Dendritic cell treated with granulocyte-macrophage colony-stimulating factor and Interleukin-4, amounts not matched to agents 40 ng/mL and 50 ng/mL, for 4 days (primary cell): ENCODE measurements around the gene SUGCT.
"Not testable (repeated sequence)": the region's sequence is repeated elsewhere in the genome, so short reads cannot be mapped to it uniquely, and the experiment has no call there.

Source experiments
- H3K27ac Mint-ChIP-seq: one replicate; pipeline ENCODE4 v1.8.0; 2022; ENCODE audit warnings: mild to moderate bottlenecking, mixed read lengths
- H3K27me3 Mint-ChIP-seq: one replicate; pipeline ENCODE4 v1.8.0; 2022; ENCODE audit warnings: mild to moderate bottlenecking, mixed read lengths
- H3K36me3 Mint-ChIP-seq: one replicate; pipeline ENCODE4 v1.8.0; 2022; ENCODE audit warnings: low read depth, mixed read lengths
- H3K4me1 Mint-ChIP-seq: one replicate; pipeline ENCODE4 v1.8.0; 2022; ENCODE audit warnings: low read depth, mixed read lengths
- H3K4me3 Mint-ChIP-seq: one replicate; pipeline ENCODE4 v1.8.0; 2022; ENCODE audit warnings: mild to moderate bottlenecking, moderate library complexity, mixed read lengths
- H3K9me3 Mint-ChIP-seq: one replicate; pipeline ENCODE4 v1.8.0; 2022; ENCODE audit warnings: mixed read lengths
- intact Hi-C: fragments of 100-400 bp; cut with micrococcal nuclease; formaldehyde crosslinking; loops from one replicate; pipeline ENCODE4 v1.15.0; 2022

The SUGCT gene

GRCh38 chr7:40231796-40232195, 97.0 kb downstream of the SUGCT start:
- Mint-ChIP-seq H3K36me3 (no peaks in the 10 kb centered on the region), H3K27ac (no peak overlapping the region), H3K4me3 (no peak overlapping the region), H3K27me3 (no peaks in the 10 kb centered on the region), H3K4me1 (peaks cover 13% of the 10 kb centered on the region), H3K9me3 (no peaks in the 10 kb centered on the region)
- intact Hi-C loops, result loop anchor here (2.0 to 10.0 kb wide), 2 partner anchors 373 to 1463 kb away; no protein-coding TSS in a partner anchor

GRCh38 chr7:40232242-40232893, 97.6 kb downstream of the SUGCT start:
- H3K4me1 Mint-ChIP-seq, result peaks cover 13% of the 10 kb centered on the region

GRCh38 chr7:40234046-40234445, 99.2 kb downstream of the SUGCT start:
- Mint-ChIP-seq H3K4me3 (no peak overlapping the region), H3K27me3 (no peaks in the 10 kb centered on the region), H3K36me3 (no peaks in the 10 kb centered on the region), H3K4me1 (peaks cover 13% of the 10 kb centered on the region), H3K27ac (no peak overlapping the region), H3K9me3 (no peaks in the 10 kb centered on the region)
- intact Hi-C loops, result loop anchor here (10.0 kb wide), 1 partner anchor 1461 kb away; no protein-coding TSS in a partner anchor

More at GRCh38 chr7:40232242-40232893, 97.6 kb downstream of the SUGCT start:
- H3K36me3 Mint-ChIP-seq, result no peaks in the 10 kb centered on the region
- intact Hi-C loops, result loop anchor here (2.0 to 10.0 kb wide), 2 partner anchors 372 to 1462 kb away; no protein-coding TSS in a partner anchor
- no peaks in the 10 kb centered on the region for H3K27me3 Mint-ChIP-seq
- no peak overlapping the region for H3K27ac Mint-ChIP-seq
- H3K4me3 Mint-ChIP-seq, result no peak overlapping the region
- no peaks in the 10 kb centered on the region for H3K9me3 Mint-ChIP-seq

GRCh38 chr7:40234666-40235065, 99.9 kb downstream of the SUGCT start:
- Mint-ChIP-seq H3K4me1 (peaks cover 13% of the 10 kb centered on the region), H3K27me3 (no peaks in the 10 kb centered on the region), H3K27ac (no peak overlapping the region), H3K4me3 (no peak overlapping the region), H3K36me3 (no peaks in the 10 kb centered on the region), H3K9me3 (no peaks in the 10 kb centered on the region)
- intact Hi-C loops, result loop anchor here (5.0 to 10.0 kb wide), 2 partner anchors 83 to 1460 kb away; no protein-coding TSS in a partner anchor

- no peaks in the 10 kb centered on the region for H3K9me3 Mint-ChIP-seq
- H3K36me3 Mint-ChIP-seq, result no peaks in the 10 kb centered on the region
- H3K4me1 Mint-ChIP-seq, result no peaks in the 10 kb centered on the region
- no peak overlapping the region for H3K27ac Mint-ChIP-seq
- no peak overlapping the region for H3K4me3 Mint-ChIP-seq
- intact Hi-C loops, result loop anchor here (5.0 to 10.0 kb wide), 2 partner anchors 80 to 1457 kb away; no protein-coding TSS in a partner anchor
- no peaks in the 10 kb centered on the region for H3K27me3 Mint-ChIP-seq
These were observed 102.9 kb downstream of the SUGCT start for GRCh38 chr7:40237731-40238130.

- H3K4me3 Mint-ChIP-seq, result no peak overlapping the region
- intact Hi-C loops, result loop anchor here (5.0 to 10.0 kb wide), 2 partner anchors 77 to 1455 kb away; no protein-coding TSS in a partner anchor
These were observed 105.0 kb downstream of the SUGCT start for GRCh38 chr7:40239755-40240303.

GRCh38 chr7:40243076-40243475, 108.3 kb downstream of the SUGCT start:
- Mint-ChIP-seq H3K27ac (no peak overlapping the region), H3K4me3 (no peak overlapping the region)

More at GRCh38 chr7:40239755-40240303, 105.0 kb downstream of the SUGCT start:
- H3K4me1 Mint-ChIP-seq, result no peaks in the 10 kb centered on the region
- no peaks in the 10 kb centered on the region for H3K9me3 Mint-ChIP-seq
- H3K36me3 Mint-ChIP-seq, result no peaks in the 10 kb centered on the region
- H3K27me3 Mint-ChIP-seq, result no peaks in the 10 kb centered on the region
- H3K27ac Mint-ChIP-seq, result no peak overlapping the region

GRCh38 chr7:40244226-40244625, 109.4 kb downstream of the SUGCT start:
- Mint-ChIP-seq H3K27ac (no peak overlapping the region), H3K27me3 (no peaks in the 10 kb centered on the region), H3K9me3 (no peaks in the 10 kb centered on the region), H3K4me1 (no peaks in the 10 kb centered on the region), H3K4me3 (no peak overlapping the region), H3K36me3 (no peaks in the 10 kb centered on the region)
- intact Hi-C loops, result no loop called here

More at GRCh38 chr7:40243076-40243475, 108.3 kb downstream of the SUGCT start:
- intact Hi-C loops, result no loop called here
- Mint-ChIP-seq H3K4me1 (no peaks in the 10 kb centered on the region), H3K27me3 (no peaks in the 10 kb centered on the region), H3K36me3 (no peaks in the 10 kb centered on the region), H3K9me3 (no peaks in the 10 kb centered on the region)

GRCh38 chr7:40248681-40249080, 113.9 kb downstream of the SUGCT start:
- no peak overlapping the region for H3K27ac Mint-ChIP-seq
- intact Hi-C loops, result no loop called here
- H3K4me3 Mint-ChIP-seq, result no peak overlapping the region
- no peaks in the 10 kb centered on the region for H3K4me1 Mint-ChIP-seq
- no peaks in the 10 kb centered on the region for H3K27me3 Mint-ChIP-seq
- H3K9me3 Mint-ChIP-seq, result no peaks in the 10 kb centered on the region
- H3K36me3 Mint-ChIP-seq, result no peaks in the 10 kb centered on the region

- H3K27ac Mint-ChIP-seq, H3K27me3 Mint-ChIP-seq, H3K4me1 Mint-ChIP-seq, H3K36me3 Mint-ChIP-seq, H3K9me3 Mint-ChIP-seq, H3K4me3 Mint-ChIP-seq: not testable (repeated sequence)
- intact Hi-C loops, result loop anchor here (10.0 kb wide), 1 partner anchor 1431 kb away; no protein-coding TSS in a partner anchor
These were observed 118.6 kb downstream of the SUGCT start for GRCh38 chr7:40253444-40253843.

- H3K4me3 Mint-ChIP-seq, result no peak overlapping the region
- H3K4me1 Mint-ChIP-seq, result peaks cover 9% of the 10 kb centered on the region
- H3K27ac Mint-ChIP-seq, result no peak overlapping the region
- intact Hi-C loops, result no loop called here
- H3K36me3 Mint-ChIP-seq, result no peaks in the 10 kb centered on the region
- no peaks in the 10 kb centered on the region for H3K9me3 Mint-ChIP-seq
- H3K27me3 Mint-ChIP-seq, result no peaks in the 10 kb centered on the region
These were observed 129.1 kb downstream of the SUGCT start for GRCh38 chr7:40263752-40264390.

- intact Hi-C loops, result no loop called here
- Mint-ChIP-seq H3K27me3 (no peaks in the 10 kb centered on the region), H3K4me3 (no peak overlapping the region), H3K27ac (no peak overlapping the region), H3K4me1 (peaks cover 9% of the 10 kb centered on the region), H3K36me3 (no peaks in the 10 kb centered on the region), H3K9me3 (no peaks in the 10 kb centered on the region)
These were observed 132.8 kb downstream of the SUGCT start for GRCh38 chr7:40267583-40267982.

GRCh38 chr7:40268810-40269209, 134.0 kb downstream of the SUGCT start:
- intact Hi-C loops, result not testable (repeated sequence)

GRCh38 chr7:40276061-40276460, 141.3 kb downstream of the SUGCT start:
- peaks cover 7% of the 10 kb centered on the region for H3K4me1 Mint-ChIP-seq
- intact Hi-C loops, result no loop called here

More at GRCh38 chr7:40268810-40269209, 134.0 kb downstream of the SUGCT start:
- H3K27ac Mint-ChIP-seq, result peak overlapping the region; percentile 79
- H3K4me1 Mint-ChIP-seq, H3K9me3 Mint-ChIP-seq, H3K27me3 Mint-ChIP-seq, H3K36me3 Mint-ChIP-seq: not testable (repeated sequence)
- H3K4me3 Mint-ChIP-seq, result peak overlapping the region; percentile 39

More at GRCh38 chr7:40276061-40276460, 141.3 kb downstream of the SUGCT start:
- Mint-ChIP-seq H3K27ac (no peak overlapping the region), H3K27me3 (peaks cover 1% of the 10 kb centered on the region), H3K9me3 (no peaks in the 10 kb centered on the region), H3K4me3 (no peak overlapping the region), H3K36me3 (no peaks in the 10 kb centered on the region)
